ENCODE results near the gene UBE2Q1. TPM values are rescaled to one million over a fixed set of nuclear protein-coding genes. Genes with fewer than 3 reads are reported as not detected.
A peak's percentile ranks its signal among the peaks of the same experiment; 100 is the strongest.

Gene UBE2Q1
- total and polyA plus RNA-seq, 5 experiments from 2014 or later: 10.5 to 114 (median 13.3) TPM

- POLR2A ChIA-PET: interaction anchor here (2.0 kb wide), 1 partner anchor 8 kb away, joined by 6 read pairs; the partner anchor contains the start of gene CHRNB2
- H3K36me3 Mint-ChIP-seq: peaks cover 0 to 19% (median 0%) of the 10 kb centered on the region in 3 donors
- peaks cover 0 to 10% (median 5%) of the 10 kb centered on the region in 4 donors for H3K4me1 Mint-ChIP-seq
- H3K27ac Mint-ChIP-seq: peak overlapping the region in 3 of 10 donors; percentile 19 to 81 (median 43)
- peaks cover 3 to 9% (median 4%) of the 10 kb centered on the region in 5 donors for H3K27me3 Mint-ChIP-seq
- no peaks in the 10 kb centered on the region for H3K9me3 Mint-ChIP-seq
- ATAC-seq (no peak), DNase-seq (no peak)
- H3K4me3 Mint-ChIP-seq: peak overlapping the region in 1 of 10 donors; percentile 9
These were observed 16.9 kb upstream of the UBE2Q1 start for GRCh38 chr1:154575147-154575927.

- peaks cover 0 to 10% (median 5%) of the 10 kb centered on the region in 4 donors for H3K4me1 Mint-ChIP-seq
- peak overlapping the region in 2 of 10 donors; percentile 1 to 9 for H3K4me3 Mint-ChIP-seq
- peak overlapping the region in 3 of 10 donors; percentile 9 to 54 (median 43) for H3K27ac Mint-ChIP-seq
- peaks cover 0 to 14% (median 0%) of the 10 kb centered on the region in 3 donors for H3K36me3 Mint-ChIP-seq
- ATAC-seq (no peak), DNase-seq (no peak)
- peaks cover 3 to 9% (median 4%) of the 10 kb centered on the region in 5 donors for H3K27me3 Mint-ChIP-seq
- no peaks in the 10 kb centered on the region for H3K9me3 Mint-ChIP-seq
- POLR2A ChIA-PET: no interaction called here
These were observed 16.3 kb upstream of the UBE2Q1 start for GRCh38 chr1:154574716-154575115.

- POLR2A ChIA-PET: interaction anchor here (0.6 kb wide), 1 partner anchor 8 kb away, joined by 4 read pairs; no protein-coding TSS in a partner anchor
- H3K27me3 Mint-ChIP-seq: peaks cover 3 to 15% (median 9%) of the 10 kb centered on the region in 5 donors
- peak in 1 of 10 donors; percentile 45 for DNase-seq
- peaks cover 0 to 11% (median 3%) of the 10 kb centered on the region in 4 donors for H3K4me1 Mint-ChIP-seq
- no peak for ATAC-seq
- no peak overlapping the region for H3K4me3 Mint-ChIP-seq
- peak overlapping the region in 2 of 10 donors; percentile 43 to 51 for H3K27ac Mint-ChIP-seq
- no peaks in the 10 kb centered on the region for H3K36me3 Mint-ChIP-seq
- H3K9me3 Mint-ChIP-seq: no peaks in the 10 kb centered on the region
These were observed 14.7 kb upstream of the UBE2Q1 start for GRCh38 chr1:154573168-154573510.

- POLR2A ChIA-PET: interaction anchor here (0.5 to 0.6 kb wide), 2 partner anchors 8 to 35 kb away, joined by 3 to 4 read pairs; partner anchors contain the start of gene ADAR
- DNase-seq: peak in 1 of 10 donors; percentile 14
- Mint-ChIP-seq H3K36me3 (no peaks in the 10 kb centered on the region), H3K27ac (no peak overlapping the region), H3K4me3 (no peak overlapping the region), H3K9me3 (no peaks in the 10 kb centered on the region), H3K4me1 (peaks cover 3 to 15% (median 8%) of the 10 kb centered on the region in 4 donors), H3K27me3 (peaks cover 4 to 20% (median 14%) of the 10 kb centered on the region in 5 donors)
- ATAC-seq: no peak
These were observed 14.2 kb upstream of the UBE2Q1 start for GRCh38 chr1:154572468-154573167.

- POLR2A ChIA-PET: no interaction called here
- H3K27me3 Mint-ChIP-seq: peaks cover 4 to 26% (median 17%) of the 10 kb centered on the region in 5 donors
- no peak overlapping the region for H3K27ac Mint-ChIP-seq
- H3K4me1 Mint-ChIP-seq: peaks cover 3 to 18% (median 11%) of the 10 kb centered on the region in 4 donors
- no peak overlapping the region for H3K4me3 Mint-ChIP-seq
- ATAC-seq (no peak), DNase-seq (no peak)
- no peaks in the 10 kb centered on the region for H3K9me3 Mint-ChIP-seq
- H3K36me3 Mint-ChIP-seq: no peaks in the 10 kb centered on the region
These were observed 13.5 kb upstream of the UBE2Q1 start for GRCh38 chr1:154571964-154572288.

- Mint-ChIP-seq H3K4me1 (peaks cover 3 to 18% (median 11%) of the 10 kb centered on the region in 4 donors), H3K27ac (peak overlapping the region in 2 of 10 donors; percentile 29 to 73), H3K27me3 (peaks cover 8 to 32% (median 20%) of the 10 kb centered on the region in 5 donors), H3K9me3 (no peaks in the 10 kb centered on the region), H3K36me3 (no peaks in the 10 kb centered on the region), H3K4me3 (peak overlapping the region in 1 of 10 donors; percentile 17)
- DNase-seq (peak in 1 of 10 donors; percentile 55), ATAC-seq (no peak)
- POLR2A ChIA-PET: no interaction called here
These were observed 12.9 kb upstream of the UBE2Q1 start for GRCh38 chr1:154571244-154571963.

- Mint-ChIP-seq H3K4me1 (peaks cover 3 to 14% (median 10%) of the 10 kb centered on the region in 4 donors), H3K27ac (peak overlapping the region in 1 of 10 donors; percentile 49), H3K27me3 (peaks cover 7 to 34% (median 23%) of the 10 kb centered on the region in 5 donors), H3K9me3 (no peaks in the 10 kb centered on the region), H3K36me3 (no peaks in the 10 kb centered on the region), H3K4me3 (peak overlapping the region in 2 of 10 donors; percentile 37 to 75)
- POLR2A ChIA-PET: interaction anchor here (1.2 to 1.3 kb wide), 2 partner anchors 8 to 10 kb away, joined by 4 to 6 read pairs; partner anchors contain the start of gene UBE2Q1
- DNase-seq (peak in 1 of 10 donors; percentile 40), ATAC-seq (peak in 1 of 2 donors; percentile 10)
These were observed 9.8 kb upstream of the UBE2Q1 start for GRCh38 chr1:154568157-154568815.

- no peaks in the 10 kb centered on the region for H3K9me3 Mint-ChIP-seq
- no peaks in the 10 kb centered on the region for H3K36me3 Mint-ChIP-seq
- peaks cover 3 to 14% (median 10%) of the 10 kb centered on the region in 4 donors for H3K4me1 Mint-ChIP-seq
- DNase-seq: peak; percentile 53 to 86 (median 74)
- H3K27ac Mint-ChIP-seq: peak within 1 kb of the TSS in 4 of 10 donors; percentile 40 to 68 (median 52)
- peak within 1 kb of the TSS in 6 of 10 donors; percentile 18 to 75 (median 46) for H3K4me3 Mint-ChIP-seq
- peak; percentile 99 for ATAC-seq
- peaks cover 7 to 34% (median 23%) of the 10 kb centered on the region in 5 donors for H3K27me3 Mint-ChIP-seq
- POLR2A ChIA-PET: interaction anchor here (1.3 kb wide), 1 partner anchor 9 kb away, joined by 6 read pairs; no protein-coding TSS in a partner anchor
These were observed 9.1 kb upstream of the UBE2Q1 start, which contains the start of gene CHRNB2 for GRCh38 chr1:154567386-154568156. TSS of gene CHRNB2 (plus strand) at chr1:154567778. CDS start at chr1:154568045, 267 bp downstream.

GRCh38 chr1:154565876-154566275 is 7.4 kb upstream of the UBE2Q1 start:
- Mint-ChIP-seq H3K27ac (no peak overlapping the region), H3K36me3 (no peaks in the 10 kb centered on the region), H3K4me3 (no peak overlapping the region), H3K9me3 (no peaks in the 10 kb centered on the region), H3K27me3 (peaks cover 4 to 31% (median 20%) of the 10 kb centered on the region in 5 donors), H3K4me1 (peaks cover 3 to 12% (median 8%) of the 10 kb centered on the region in 4 donors)
- no peak for ATAC-seq
- DNase-seq: no peak
- POLR2A ChIA-PET: no interaction called here

GRCh38 chr1:154559466-154560044 is 1.1 kb upstream of the UBE2Q1 start:
- POLR2A ChIA-PET: interaction anchor here (1.1 to 1.8 kb wide), 8 partner anchors 49 to 502 kb away, joined by 3 to 7 read pairs (median 4); partner anchors contain the start of genes ADAR and PMVK
- peak; percentile 38 to 51 for ATAC-seq
- peak overlapping the region; percentile 86 to 97 (median 93) for H3K27ac Mint-ChIP-seq

More at GRCh38 chr1:154559466-154560044, 1.1 kb upstream of the UBE2Q1 start:
- Mint-ChIP-seq H3K36me3 (peaks cover 0 to 20% (median 0%) of the 10 kb centered on the region in 3 donors), H3K9me3 (no peaks in the 10 kb centered on the region), H3K4me3 (peak overlapping the region; percentile 84 to 97 (median 92)), H3K4me1 (peaks cover 20 to 37% (median 32%) of the 10 kb centered on the region in 4 donors), H3K27me3 (peaks cover 0 to 2% (median 0%) of the 10 kb centered on the region in 5 donors)
- peak; percentile 62 to 90 (median 80) for DNase-seq

Measured in naive thymus-derived CD8-positive, alpha-beta T cell (primary cell).